ENCODE measurements around the gene ABHD10. TPM values are rescaled to one million over a fixed set of nuclear protein-coding genes. Genes with fewer than 3 reads are reported as not detected.

The ABHD10 gene
- total RNA-seq (10 to 100 TPM; 24.7 to 34.8 (median 31.3) TPM), polyA plus RNA-seq (10 to 100 TPM; 24.2 to 26.4 (median 25.6) TPM)
- long read RNA-seq, donor 1, transcript ABHD10-205 (2 exons, 724 nt) = minor isoform, 5 of 14 reads
- long read RNA-seq, donor 1, transcript ABHD10-201 (5 exons, 2,590 nt) = major isoform, 9 of 14 reads
- long read RNA-seq, donor 1, partial matches to known transcripts = 0 of 14 reads
- long read RNA-seq, donor 1, other reads (novel, unspliced or antisense) = 0 of 14 reads
- long read RNA-seq, donor 2, transcript ABHD10-201 (5 exons, 2,590 nt) = major isoform, 12 of 15 reads
- long read RNA-seq, donor 2, partial matches to known transcripts = 0 of 15 reads
- long read RNA-seq, donor 2, other reads (novel, unspliced or antisense) = 0 of 15 reads

DNA sequence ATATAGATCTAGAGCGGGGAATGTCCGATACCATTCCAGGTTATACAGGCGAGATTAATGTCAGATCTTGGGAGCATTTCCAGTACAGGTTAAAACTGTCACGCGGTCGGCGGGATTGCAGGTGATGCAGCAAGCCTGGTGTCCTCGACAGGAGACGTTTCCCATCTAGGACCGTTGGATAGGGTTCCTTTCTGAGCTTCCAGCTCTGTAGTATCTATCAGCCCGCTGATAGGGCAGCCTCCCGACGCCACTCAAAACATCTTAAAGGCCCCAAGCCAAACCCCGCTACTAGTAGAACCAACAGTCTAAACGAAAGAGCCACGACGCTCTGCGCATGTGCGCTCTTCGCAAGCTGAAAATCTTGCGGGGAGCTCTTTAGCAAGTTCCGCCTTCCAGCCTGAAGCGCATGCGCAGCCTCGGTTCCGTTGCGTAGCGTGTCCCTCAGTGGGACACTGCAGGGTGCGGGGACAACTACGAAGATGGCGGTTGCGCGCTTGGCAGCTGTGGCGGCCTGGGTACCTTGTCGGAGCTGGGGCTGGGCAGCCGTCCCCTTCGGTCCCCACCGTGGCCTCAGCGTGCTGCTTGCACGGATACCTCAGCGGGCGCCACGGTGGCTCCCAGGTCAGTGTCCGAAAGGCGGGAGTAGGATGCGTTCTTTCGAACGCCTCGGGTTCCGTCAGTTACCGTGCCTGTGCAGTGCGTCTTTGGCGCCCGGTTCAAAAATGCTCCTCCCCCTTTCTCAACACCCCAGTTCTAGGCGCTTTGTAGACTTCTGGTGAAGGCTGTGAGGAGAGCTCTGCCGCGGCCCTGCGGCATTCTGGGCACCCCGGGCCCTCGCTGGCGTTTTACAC is at the start of gene ABHD10:
Gene ABHD10 (plus strand): TSS at position 444 of the 851 bp plus-strand sequence. CDS start 36 bp downstream, at position 480.
- H3K27ac ChIP-seq = peak within 1 kb of the TSS; percentile 86 to 93 (median 92)
- peak within 1 kb of the TSS; percentile 76 to 94 (median 88) for H3K4me3 ChIP-seq
- peaks cover 20 to 52% (median 40%) of the 10 kb centered on the region in 6 donors for H3K4me1 ChIP-seq
- no peaks in the 10 kb centered on the region for H3K27me3 ChIP-seq (replicated peaks in 1 of 7)
- intact Hi-C loops (cut with DNase I; ENCODE audit: low total_unique reads) = no loop called here
- H3K36me3 ChIP-seq = peaks cover 0 to 22% (median 6%) of the 10 kb centered on the region in 6 donors
- H3K9me3 ChIP-seq = no peaks in the 10 kb centered on the region
- 6 to 26% (median 8%) methylated on average over 19 to 61 of the region's 61 CpGs for WGBS, 5 donors
- TF ChIP-seq, protein P1, sequence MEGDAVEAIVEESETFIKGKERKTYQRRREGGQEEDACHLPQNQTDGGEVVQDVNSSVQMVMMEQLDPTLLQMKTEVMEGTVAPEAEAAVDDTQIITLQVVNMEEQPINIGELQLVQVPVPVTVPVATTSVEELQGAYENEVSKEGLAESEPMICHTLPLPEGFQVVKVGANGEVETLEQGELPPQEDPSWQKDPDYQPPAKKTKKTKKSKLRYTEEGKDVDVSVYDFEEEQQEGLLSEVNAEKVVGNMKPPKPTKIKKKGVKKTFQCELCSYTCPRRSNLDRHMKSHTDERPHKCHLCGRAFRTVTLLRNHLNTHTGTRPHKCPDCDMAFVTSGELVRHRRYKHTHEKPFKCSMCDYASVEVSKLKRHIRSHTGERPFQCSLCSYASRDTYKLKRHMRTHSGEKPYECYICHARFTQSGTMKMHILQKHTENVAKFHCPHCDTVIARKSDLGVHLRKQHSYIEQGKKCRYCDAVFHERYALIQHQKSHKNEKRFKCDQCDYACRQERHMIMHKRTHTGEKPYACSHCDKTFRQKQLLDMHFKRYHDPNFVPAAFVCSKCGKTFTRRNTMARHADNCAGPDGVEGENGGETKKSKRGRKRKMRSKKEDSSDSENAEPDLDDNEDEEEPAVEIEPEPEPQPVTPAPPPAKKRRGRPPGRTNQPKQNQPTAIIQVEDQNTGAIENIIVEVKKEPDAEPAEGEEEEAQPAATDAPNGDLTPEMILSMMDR (IDR thresholded peaks at IDR 0.05 in 8 of 11, conservative IDR thresholded peaks at IDR 0.05 in 3 of 11) = peak in 1 of 11 experiments; percentile 18
- TF ChIP-seq POLR2AphosphoS5 (IDR thresholded peaks at IDR 0.05) = peak; percentile 98 to 100 (median 99)
- TF ChIP-seq POLR2A (IDR thresholded peaks at IDR 0.05) = peak in 2 of 3 donors; percentile 79 to 91
- DNase-seq = peak; percentile 99

DNA sequence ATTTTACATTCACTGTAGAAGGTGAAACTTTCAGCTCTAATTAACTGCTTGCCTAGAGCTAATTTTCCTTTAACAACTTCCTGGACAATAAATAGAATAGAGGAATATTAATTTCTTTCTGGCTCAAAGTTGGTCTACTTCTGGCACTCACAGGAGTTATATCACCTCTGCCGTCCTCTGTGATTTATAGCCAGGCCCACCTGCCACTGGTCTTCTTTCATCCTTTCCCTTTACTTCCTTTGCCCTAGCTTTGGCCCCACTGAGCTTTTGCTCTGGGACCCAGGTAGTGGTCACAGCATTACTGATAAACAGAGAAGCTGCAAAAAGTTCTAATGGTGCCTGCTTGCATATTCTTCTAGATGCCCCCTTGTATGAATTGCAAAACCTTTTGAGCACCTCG is 49.3 kb upstream of the ABHD10 start:
- intact Hi-C loops (cut with DNase I; ENCODE audit: low total_unique reads) = no loop called here
- peaks cover 0 to 10% (median 0%) of the 10 kb centered on the region in 6 donors for H3K4me1 ChIP-seq
- DNase-seq = no peak
- H3K27me3 ChIP-seq (replicated peaks in 1 of 7) = no peaks in the 10 kb centered on the region
- H3K36me3 ChIP-seq = peaks cover 0 to 7% (median 0%) of the 10 kb centered on the region in 6 donors
- no peaks in the 10 kb centered on the region for H3K9me3 ChIP-seq
- no peak overlapping the region for H3K27ac ChIP-seq
- 80 to 89% (median 84%) methylated on average over 2 of the region's 2 CpGs for WGBS, 5 donors
- no peak for TF ChIP-seq POLR2A (IDR thresholded peaks at IDR 0.05)
- TF ChIP-seq, protein P1 (IDR thresholded peaks at IDR 0.05 in 8 of 11, conservative IDR thresholded peaks at IDR 0.05 in 3 of 11) = no peak
- no peak for TF ChIP-seq POLR2AphosphoS5 (IDR thresholded peaks at IDR 0.05)
- no peak overlapping the region for H3K4me3 ChIP-seq

DNA sequence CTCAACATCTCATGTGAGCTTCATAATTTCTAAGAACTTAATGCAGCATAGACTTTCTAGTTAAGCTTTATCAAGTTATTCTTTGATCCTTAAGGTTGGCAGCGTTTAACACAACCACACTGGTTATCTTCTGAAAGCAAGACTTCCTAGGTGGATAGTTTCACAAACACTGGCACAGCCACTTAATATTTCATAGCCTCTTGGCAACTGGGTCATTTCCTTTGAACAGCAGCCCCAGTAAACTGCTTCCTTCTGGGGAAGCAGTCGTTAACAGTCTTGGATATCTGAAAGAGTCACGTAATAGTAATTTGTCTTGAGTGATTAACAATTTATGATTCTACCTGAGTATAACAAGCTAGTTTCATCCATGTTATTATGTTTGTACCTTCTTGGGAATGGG is 45.9 kb upstream of the ABHD10 start:
- peaks cover 0 to 10% (median 0%) of the 10 kb centered on the region in 6 donors for H3K4me1 ChIP-seq
- TF ChIP-seq POLR2AphosphoS5 (IDR thresholded peaks at IDR 0.05) = no peak
- TF ChIP-seq POLR2A (IDR thresholded peaks at IDR 0.05) = no peak
- TF ChIP-seq, protein P1 (IDR thresholded peaks at IDR 0.05 in 8 of 11, conservative IDR thresholded peaks at IDR 0.05 in 3 of 11) = no peak
- no peak for DNase-seq
- H3K4me3 ChIP-seq = no peak overlapping the region
- intact Hi-C loops (cut with DNase I; ENCODE audit: low total_unique reads) = no loop called here
- no peaks in the 10 kb centered on the region for H3K36me3 ChIP-seq
- 24 to 47% (median 34%) methylated on average over 3 of the region's 3 CpGs for WGBS, 5 donors
- H3K9me3 ChIP-seq = no peaks in the 10 kb centered on the region
- H3K27me3 ChIP-seq (replicated peaks in 1 of 7) = no peaks in the 10 kb centered on the region
- peak overlapping the region in 2 of 8 donors; percentile 28 to 29 for H3K27ac ChIP-seq
